NCI-H2196 (cell line): ENCODE results near the gene NNT.
A peak's percentile ranks its signal among the peaks of the same experiment; 100 is the strongest.

ENCODE experiments used
- DNase-seq: peaks from one replicate; lab custom pipeline; 2025; ENCODE audit not compliant: unreplicated experiment; lab: John Stamatoyannopoulos, UW

NNT gene

DNA sequence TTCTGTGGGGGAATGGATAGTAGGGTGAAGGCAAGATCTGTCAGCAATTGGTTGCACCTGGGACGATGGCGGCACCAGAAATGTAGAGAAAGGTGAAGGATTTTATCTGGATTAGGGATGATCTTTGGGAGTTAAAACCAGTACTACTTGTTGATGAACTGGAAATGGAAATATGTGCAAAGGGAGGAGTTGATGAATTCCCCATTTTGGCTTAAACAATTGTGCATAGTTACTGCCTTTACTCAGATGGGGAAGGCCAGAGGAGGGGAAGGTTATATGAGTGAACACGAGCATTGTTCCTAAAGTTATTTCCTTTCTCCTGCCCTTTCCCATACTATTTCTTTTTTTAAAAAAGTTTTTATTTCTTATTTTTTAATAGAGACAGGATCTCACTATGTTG lies 19.1 kb downstream of the NNT start:
- DNase-seq, result no peak

- DNase-seq, result no peak
Observed at GRCh38 chr5:43623048-43623680, 20.2 kb downstream of the NNT start.

DNA sequence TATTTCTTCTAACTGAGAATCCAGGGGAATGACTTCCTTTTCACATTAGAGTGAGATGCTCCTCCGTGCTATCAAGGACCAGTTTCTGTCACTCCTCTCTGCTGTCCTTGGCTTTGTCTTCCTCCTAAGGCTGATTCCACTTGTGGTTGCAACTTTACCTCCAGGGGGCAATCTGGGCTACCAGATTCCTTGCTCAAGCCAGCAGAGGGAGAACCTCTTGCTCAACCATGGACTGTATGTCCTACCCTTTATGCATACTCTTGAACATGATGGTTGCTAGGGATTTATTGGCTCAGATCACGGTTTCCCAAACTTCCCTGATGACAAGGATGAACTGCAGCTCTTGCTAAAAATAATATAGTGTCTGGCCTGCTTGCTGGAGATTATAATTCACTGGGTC lies 24.0 kb downstream of the NNT start:
- peak; percentile 12 for DNase-seq

DNA sequence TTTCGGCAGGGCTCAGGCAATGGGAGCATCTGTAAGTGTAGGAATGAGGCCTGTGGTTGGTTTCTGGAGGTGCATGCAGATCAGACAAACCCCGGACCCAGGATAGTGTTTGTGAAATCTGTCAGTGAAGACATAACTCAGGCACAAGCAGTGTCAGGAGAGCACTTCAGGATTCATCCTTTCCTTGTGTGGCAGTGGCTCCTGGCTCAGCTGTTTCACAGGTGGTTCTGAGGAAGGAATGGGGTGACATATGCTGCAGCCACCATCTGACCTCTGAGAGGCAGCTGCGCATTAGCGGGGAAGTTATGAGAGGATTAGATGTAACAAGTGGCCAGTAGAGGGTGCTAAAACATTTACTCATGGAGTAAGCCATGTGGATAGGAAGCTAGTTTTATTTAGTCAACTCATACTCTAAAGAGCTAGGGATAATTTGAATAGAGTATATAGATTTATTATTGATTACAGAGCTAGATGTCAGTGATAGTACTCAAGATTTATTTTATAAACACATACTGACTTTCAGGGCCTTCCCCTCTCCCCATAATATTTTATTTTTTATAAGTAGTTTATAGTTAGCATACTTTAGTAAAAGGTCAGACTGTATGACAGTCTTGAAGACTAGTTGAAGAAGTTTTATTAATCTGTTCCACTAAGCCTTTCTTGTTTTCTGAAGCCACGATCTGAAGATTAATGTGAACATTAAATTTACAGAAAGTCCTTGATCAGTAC lies 28.4 kb downstream of the NNT start:
- DNase-seq, result peak; percentile 87

DNA sequence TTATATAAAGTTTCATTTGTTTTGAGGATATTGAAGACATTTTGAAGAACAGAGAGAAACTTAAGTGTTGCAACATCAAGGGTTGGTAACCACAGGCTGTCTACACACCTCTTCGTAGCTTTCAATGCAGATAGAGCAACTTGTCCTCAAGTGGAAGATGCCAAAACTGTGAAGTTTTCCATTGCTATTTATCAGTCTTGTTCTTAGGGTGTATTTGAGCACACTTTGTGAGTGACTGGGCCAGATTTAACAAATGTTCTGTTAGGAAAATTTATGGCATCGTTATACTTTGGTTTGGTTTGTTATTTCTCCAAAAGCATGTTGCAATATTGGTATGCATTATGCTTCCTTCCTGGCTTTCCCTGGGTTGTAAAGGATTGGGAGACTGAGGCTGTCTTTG lies 31.6 kb downstream of the NNT start:
- DNase-seq, result no peak

- no peak for DNase-seq
Observed at GRCh38 chr5:43635374-43635773, 32.4 kb downstream of the NNT start.

GRCh38 chr5:43636076-43636475 lies 33.1 kb downstream of the NNT start:
- no peak for DNase-seq

DNA sequence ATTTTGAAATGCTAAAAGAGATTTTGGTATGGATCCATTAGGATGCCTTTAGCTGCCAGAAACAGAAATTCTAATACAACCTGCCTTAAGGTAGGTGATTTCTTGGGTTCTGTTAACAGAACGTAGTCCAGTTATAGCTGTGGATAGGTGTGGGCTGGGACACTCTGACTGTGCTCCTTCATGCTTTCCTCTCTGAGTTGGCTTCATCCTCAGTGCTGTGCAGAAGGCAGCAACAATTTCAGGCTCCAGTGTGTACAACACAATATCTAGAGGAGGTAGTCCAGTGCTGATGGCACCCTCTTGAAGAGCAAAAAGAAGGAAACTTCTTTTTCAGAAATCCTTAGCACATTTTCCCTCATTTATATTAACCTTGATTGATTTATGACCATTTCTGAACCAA lies 34.4 kb downstream of the NNT start:
- no peak for DNase-seq

- no peak for DNase-seq
Observed at GRCh38 chr5:43638107-43638506, 35.1 kb downstream of the NNT start.

DNA sequence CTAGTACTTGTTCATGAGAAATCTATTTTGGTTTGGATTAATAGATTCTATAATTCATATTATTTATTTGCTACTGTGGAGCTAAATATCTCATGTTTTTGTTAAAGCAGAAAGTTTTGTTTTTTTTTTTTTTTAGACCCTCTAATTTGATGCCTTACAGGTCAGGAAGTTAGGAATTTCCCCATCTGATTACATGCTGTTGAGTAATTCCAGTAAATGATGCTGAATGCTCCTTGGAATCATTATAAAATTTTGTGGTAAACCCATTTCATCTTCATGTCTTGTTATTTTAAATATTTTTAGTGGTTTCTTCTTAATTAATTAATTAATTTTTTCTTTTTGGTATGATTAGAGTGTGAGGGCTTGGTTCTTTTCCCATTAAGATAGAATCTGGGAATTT lies 35.6 kb downstream of the NNT start:
- DNase-seq, result no peak

- DNase-seq, result no peak
Observed at GRCh38 chr5:43639566-43639965, 36.6 kb downstream of the NNT start.

DNA sequence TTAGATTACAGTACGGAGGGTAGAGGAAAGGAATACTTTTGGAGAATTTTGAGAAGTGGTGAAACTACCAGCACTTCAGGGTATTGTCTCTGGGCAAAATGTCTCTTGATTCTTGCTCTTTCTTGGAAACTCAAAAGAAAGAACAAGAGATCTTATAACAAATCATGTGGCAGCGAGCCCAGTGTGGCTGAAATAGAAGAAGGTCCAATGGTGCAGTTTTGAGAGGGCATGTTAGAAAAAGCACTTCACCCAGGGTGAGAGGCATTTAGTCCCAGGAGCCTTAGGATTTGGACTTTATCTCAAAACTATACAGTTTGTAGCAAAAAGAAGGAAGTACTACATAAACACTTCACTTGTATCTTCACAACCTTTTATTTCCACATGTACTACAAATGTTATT lies 39.4 kb downstream of the NNT start:
- peak; percentile 29 for DNase-seq

- no peak for DNase-seq
Observed at GRCh38 chr5:43643327-43643726, 40.3 kb downstream of the NNT start.

- DNase-seq, result no peak
Observed at GRCh38 chr5:43643750-43644149, 40.8 kb downstream of the NNT start.

DNA sequence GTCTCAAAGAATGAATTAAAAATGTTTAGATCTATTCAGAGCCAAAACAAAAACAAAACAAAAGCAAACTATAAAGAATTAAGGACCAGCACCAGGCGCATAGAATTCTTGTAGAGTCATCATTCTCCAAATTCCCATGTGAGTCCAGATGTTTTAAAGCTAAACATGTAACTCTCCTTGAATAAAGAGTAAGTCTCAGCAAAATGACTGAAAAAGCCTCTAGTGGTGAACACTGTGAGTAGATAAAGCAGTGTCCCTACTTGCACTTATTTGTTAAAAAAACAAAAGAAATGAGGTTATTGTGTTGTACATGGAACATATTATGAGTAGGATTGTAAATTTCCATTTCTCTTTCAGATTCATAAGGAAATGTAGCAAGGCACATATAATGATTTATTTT lies 44.0 kb downstream of the NNT start:
- no peak for DNase-seq

DNA sequence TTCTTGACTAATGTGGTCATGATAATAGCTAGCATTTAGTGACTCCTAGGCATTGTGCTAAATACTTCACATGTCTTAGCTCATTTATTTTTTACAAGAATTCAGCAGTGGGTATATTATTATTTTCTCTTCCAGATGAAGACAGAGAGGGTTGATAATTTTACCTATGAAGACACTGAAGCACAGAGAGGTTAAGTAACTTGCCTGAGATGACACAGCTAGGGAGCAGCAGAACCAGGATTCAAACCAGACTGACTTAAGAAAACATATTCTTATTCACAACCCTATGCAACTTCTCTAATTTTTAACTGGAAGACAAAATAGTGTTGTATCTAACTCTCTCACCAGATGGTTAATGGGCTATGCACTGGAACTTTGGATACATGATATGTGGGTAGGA lies 44.8 kb downstream of the NNT start:
- DNase-seq, result no peak

- no peak for DNase-seq
Observed at GRCh38 chr5:43648499-43649124, 45.6 kb downstream of the NNT start.

GRCh38 chr5:43649256-43649655 lies 46.3 kb downstream of the NNT start:
- DNase-seq, result no peak

GRCh38 chr5:43652537-43653302 lies 49.7 kb downstream of the NNT start:
- DNase-seq, result no peak

DNA sequence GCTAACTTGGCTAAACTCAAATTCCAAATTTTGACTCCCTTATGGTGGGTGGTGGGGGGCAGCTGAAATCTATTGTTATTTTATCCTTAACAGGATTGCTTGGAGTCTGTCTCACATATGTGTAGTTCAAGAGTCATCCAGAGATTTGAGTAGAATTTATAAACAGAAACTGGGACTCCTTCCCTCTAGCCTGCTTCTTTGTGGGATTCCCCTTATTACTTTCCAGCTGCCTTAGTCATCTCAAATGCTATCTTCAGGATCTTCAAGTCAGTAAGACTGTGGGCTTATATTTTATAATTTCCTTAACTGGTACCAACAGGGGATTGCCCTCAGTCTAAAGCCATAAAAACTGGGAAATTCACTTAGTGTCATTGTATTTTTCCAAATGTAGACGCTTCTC lies 55.5 kb downstream of the NNT start:
- DNase-seq, result no peak

DNA sequence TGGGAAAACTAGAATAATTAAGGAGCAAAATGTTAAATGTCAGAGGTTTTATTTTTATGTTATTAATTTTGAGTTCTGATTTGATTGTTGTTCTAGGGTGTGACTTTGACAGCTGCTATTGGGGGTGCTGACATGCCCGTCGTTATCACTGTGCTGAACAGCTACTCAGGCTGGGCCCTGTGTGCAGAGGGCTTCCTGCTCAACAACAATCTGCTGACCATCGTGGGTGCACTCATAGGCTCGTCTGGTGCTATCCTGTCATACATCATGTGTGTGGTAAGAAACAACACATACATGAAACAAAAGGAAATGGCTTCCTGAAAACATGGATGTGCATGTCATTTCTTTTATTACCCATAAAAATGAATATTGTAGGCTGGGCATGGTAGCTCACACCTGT lies 56.1 kb downstream of the NNT start:
- DNase-seq, result no peak

GRCh38 chr5:43661102-43661501 lies 58.1 kb downstream of the NNT start:
- DNase-seq, result peak; percentile 56
